GM18909 (cell line): ENCODE data around the gene CHRNB1.
"Not testable (repeated sequence)": the region's sequence is repeated elsewhere in the genome, so short reads cannot be mapped to it uniquely, and the experiment has no call there.

ENCODE experiments used
- ATAC-seq: cut with Tn5 transposase; IDR thresholded peaks from one replicate; pipeline ENCODE4 v1.9.1; 2021; ENCODE audit warnings: mild to moderate bottlenecking; ENCODE audit not compliant: unreplicated experiment, poor library complexity

CHRNB1 gene

GRCh38 chr17:7464081-7464480, 19.2 kb downstream of the CHRNB1 start:
- no peak for ATAC-seq

- ATAC-seq = no peak
Measured at GRCh38 chr17:7465597-7466275, 20.9 kb downstream of the CHRNB1 start.

- ATAC-seq = no peak
Measured at GRCh38 chr17:7466318-7466638, 21.4 kb downstream of the CHRNB1 start.

- no peak for ATAC-seq
Measured at GRCh38 chr17:7466639-7467341, 21.9 kb downstream of the CHRNB1 start.

- no peak for ATAC-seq
Measured at GRCh38 chr17:7467498-7467897, 22.6 kb downstream of the CHRNB1 start.

GRCh38 chr17:7468290-7468689, 23.4 kb downstream of the CHRNB1 start:
- no peak for ATAC-seq

- no peak for ATAC-seq
Measured at GRCh38 chr17:7468804-7469389, 24.0 kb downstream of the CHRNB1 start.

- not testable (repeated sequence) for ATAC-seq
Measured at GRCh38 chr17:7469843-7470242, 25.0 kb downstream of the CHRNB1 start.

- ATAC-seq = not testable (repeated sequence)
Measured at GRCh38 chr17:7470457-7470973, 25.7 kb downstream of the CHRNB1 start.

- ATAC-seq = no peak
Measured at GRCh38 chr17:7471729-7472128, 26.9 kb downstream of the CHRNB1 start.

GRCh38 chr17:7474767-7475166, 29.9 kb downstream of the CHRNB1 start:
- ATAC-seq = not testable (repeated sequence)

GRCh38 chr17:7475764-7476422, 31.0 kb downstream of the CHRNB1 start:
- ATAC-seq = no peak

- no peak for ATAC-seq
Measured at GRCh38 chr17:7476494-7476893, 31.6 kb downstream of the CHRNB1 start.

GRCh38 chr17:7476951-7477350, 32.1 kb downstream of the CHRNB1 start:
- ATAC-seq = no peak

- no peak for ATAC-seq
Measured at GRCh38 chr17:7477392-7478275, 32.8 kb downstream of the CHRNB1 start.

GRCh38 chr17:7478276-7479212, 33.7 kb downstream of the CHRNB1 start:
- ATAC-seq = no peak

GRCh38 chr17:7479213-7480088, 34.6 kb downstream of the CHRNB1 start, which contains the start of gene ZBTB4:
Gene ZBTB4 (minus strand): TSS chr17:7479631. CDS start chr17:7466801, 12,830 bp downstream.
- ATAC-seq = no peak

GRCh38 chr17:7480089-7480384, 35.2 kb downstream of the CHRNB1 start:
- no peak for ATAC-seq
